Heart left ventricle (tissue), 13 donors: Measurements from ENCODE around the gene COL17A1.

ENCODE experiments used
- CTCF ChIP-seq, 12 donors: fragments of 200-600 bp; sonication (generic) in 4 of 12; IDR thresholded peaks; one replicate each; pipeline versions ENCODE4 v1.5.0 to v1.8.0; 2018 to 2022; ENCODE audit warnings: antibody characterized with exemption in 12 of 12, mild to moderate bottlenecking in 5 of 12
- POLR2A ChIP-seq, 2 donors: fragments of 450-650 bp; IDR thresholded peaks; one replicate each; pipeline ENCODE4 v1.6.1; 2017; ENCODE audit warnings: antibody characterized with exemption in 2 of 2, mild to moderate bottlenecking in 2 of 2, moderate library complexity in 2 of 2
- donor health status: ischemic (EF 13 %, LVEDD 7.1; RV severe dilation, severe dysfunction).
- donor health status: DM: no; HTN: yes; CAD: no.
- donor health status: DM: no; HTN: no; CAD: no.
- donor health status: ischemic (EF 25% LVEDD 6.9; RV normal size, moderate dysfunction).
- donor health status: ischemic (EF 25% LVEDD 5.7; RV mildly dilated, moderate dysfunction).
- donor health status: ischemic (EF 35%, LVEDD 5.7; RV mildly dilated, moderate dysfunction).
- donor health status: nonischemic (EF 11% LVEDD 7.7; RV severe dilation, severe dysfunction).
- donor health status: DM: yes; HTN: yes; CAD: no.
- donor health status: PGD.
- donor health status: ischemic (EF 29% LVEDD 5.4; RV normal size, mild dysfunction).
- donor health status: nonischemic (EF 23%, LVEDD 6.1; RV moderate dilation, normal function).

GRCh38 chr10:104033966-104034365 is 51.7 kb downstream of the COL17A1 start:
- TF ChIP-seq POLR2A (IDR thresholded peaks at IDR 0.05): no peak
- TF ChIP-seq CTCF (IDR thresholded peaks at IDR 0.05): no peak
